GM19025 (cell line): ENCODE results near the gene ZBTB1.

Source experiments
- ATAC-seq: cut with Tn5 transposase; IDR thresholded peaks from one replicate; pipeline ENCODE4 v1.9.1; 2021; ENCODE audit warnings: mild to moderate bottlenecking, low read depth, moderate library complexity; ENCODE audit not compliant: unreplicated experiment

ZBTB1 gene, protein sequence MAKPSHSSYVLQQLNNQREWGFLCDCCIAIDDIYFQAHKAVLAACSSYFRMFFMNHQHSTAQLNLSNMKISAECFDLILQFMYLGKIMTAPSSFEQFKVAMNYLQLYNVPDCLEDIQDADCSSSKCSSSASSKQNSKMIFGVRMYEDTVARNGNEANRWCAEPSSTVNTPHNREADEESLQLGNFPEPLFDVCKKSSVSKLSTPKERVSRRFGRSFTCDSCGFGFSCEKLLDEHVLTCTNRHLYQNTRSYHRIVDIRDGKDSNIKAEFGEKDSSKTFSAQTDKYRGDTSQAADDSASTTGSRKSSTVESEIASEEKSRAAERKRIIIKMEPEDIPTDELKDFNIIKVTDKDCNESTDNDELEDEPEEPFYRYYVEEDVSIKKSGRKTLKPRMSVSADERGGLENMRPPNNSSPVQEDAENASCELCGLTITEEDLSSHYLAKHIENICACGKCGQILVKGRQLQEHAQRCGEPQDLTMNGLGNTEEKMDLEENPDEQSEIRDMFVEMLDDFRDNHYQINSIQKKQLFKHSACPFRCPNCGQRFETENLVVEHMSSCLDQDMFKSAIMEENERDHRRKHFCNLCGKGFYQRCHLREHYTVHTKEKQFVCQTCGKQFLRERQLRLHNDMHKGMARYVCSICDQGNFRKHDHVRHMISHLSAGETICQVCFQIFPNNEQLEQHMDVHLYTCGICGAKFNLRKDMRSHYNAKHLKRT

GRCh38 chr14:64504310-64504896 is at the start of gene ZBTB1:
TSS of gene ZBTB1 (plus strand) at chr14:64504770. CDS start at chr14:64521505, 16,735 bp downstream.
- peak; percentile 11 for ATAC-seq

DNA sequence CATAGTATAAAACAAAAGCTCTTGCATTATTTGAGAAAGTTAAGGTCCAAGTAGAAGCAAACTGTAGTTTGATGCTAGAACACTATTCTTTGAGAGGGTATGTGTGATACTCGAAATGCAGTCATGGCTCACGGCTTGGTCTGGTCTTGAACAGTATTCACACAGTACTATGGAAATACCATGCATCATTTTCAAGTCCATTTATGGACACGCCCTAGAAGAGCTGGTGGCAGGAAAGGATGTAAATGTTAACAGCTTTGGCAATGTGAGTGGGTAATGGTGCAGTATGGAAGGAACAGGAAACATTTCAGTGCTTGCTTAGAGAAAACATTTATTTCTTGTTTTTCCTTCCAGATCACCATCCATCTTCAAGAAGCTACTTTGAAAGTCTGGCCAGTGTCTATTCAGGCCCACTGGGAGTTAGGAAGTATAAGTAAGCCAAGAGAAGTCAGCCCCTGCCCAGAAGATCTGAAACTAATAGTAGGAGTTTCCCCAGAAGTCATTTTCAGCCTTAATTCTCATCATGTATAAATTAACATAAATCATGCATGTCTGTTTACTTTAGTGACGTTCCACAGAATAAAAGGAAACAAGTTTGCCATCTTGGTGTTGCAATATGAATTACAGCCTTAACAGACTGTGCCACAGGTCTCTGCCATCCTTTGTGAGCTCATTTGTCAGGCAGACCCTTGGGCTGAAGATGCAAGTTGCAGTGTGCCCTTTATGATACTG is 45.0 kb upstream of the ZBTB1 start:
- no peak for ATAC-seq

GRCh38 chr14:64461221-64461620 is 43.3 kb upstream of the ZBTB1 start:
- no peak for ATAC-seq

GRCh38 chr14:64463195-64463594 is 41.4 kb upstream of the ZBTB1 start:
- no peak for ATAC-seq

DNA sequence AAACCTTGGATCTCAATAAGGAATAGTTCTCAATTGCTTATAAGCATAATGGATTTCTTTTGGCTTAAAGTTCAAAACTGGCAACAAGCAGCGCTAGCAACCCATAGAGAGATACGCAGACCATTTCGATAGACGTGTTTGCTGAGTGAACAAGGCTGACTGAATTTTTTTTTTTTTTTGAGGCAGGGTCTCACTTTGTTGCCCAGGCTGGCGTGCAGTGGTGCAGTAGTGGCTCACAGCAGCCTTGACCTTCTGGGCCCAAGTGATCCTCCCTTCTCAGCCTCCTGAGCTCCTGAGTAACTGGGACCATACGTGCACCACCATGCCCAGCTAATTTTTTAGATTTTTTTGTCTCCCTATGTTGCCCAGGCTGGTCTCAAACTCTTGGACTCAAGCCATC is 40.7 kb upstream of the ZBTB1 start:
- ATAC-seq = no peak

DNA sequence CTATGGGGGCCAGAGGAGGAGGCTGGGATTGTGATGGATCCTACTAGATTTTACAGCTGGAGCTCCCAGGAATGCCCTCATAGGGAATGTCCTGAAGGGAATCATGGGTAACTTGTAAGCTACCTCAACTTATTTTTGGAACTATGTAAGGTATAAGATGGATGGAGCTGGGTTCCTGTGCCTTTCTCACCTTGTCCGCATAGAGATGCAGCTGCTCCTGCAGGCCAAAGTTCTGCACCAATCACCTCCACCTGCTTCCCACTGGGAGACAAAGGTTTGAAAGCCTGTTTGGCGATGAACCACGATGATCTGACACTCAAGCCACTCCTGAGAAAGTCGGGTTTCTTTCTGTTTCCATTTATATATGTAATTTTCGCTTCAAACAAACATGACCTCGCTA is 39.9 kb upstream of the ZBTB1 start:
- ATAC-seq = peak; percentile 2

GRCh38 chr14:64465191-64465822 is 39.3 kb upstream of the ZBTB1 start, which contains the start of gene AKAP5:
TSS of gene AKAP5 (plus strand) at chr14:64465499. CDS start at chr14:64468395, 2,896 bp downstream.
- ATAC-seq = peak; percentile 68

- ATAC-seq = no peak
These were observed 38.6 kb upstream of the ZBTB1 start for GRCh38 chr14:64465831-64466554.

DNA sequence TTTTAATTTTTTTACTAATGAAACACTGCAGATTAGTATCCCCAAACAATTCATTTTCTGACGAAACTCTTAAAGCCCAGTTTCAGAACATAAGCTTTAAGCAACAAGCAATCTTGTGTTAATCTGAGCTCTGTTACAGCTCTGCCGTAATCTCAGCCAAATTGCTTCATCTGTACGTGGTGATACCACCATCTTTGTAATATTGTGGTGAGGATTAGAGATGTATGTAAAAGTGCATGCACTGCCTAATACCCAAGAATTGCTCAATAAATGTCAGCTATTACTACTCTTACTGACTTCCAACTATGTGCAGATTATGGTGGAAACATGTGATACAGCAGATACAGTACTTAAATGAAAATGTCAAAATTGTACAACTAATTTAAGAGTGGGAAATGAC is 37.5 kb upstream of the ZBTB1 start:
- ATAC-seq = no peak

DNA sequence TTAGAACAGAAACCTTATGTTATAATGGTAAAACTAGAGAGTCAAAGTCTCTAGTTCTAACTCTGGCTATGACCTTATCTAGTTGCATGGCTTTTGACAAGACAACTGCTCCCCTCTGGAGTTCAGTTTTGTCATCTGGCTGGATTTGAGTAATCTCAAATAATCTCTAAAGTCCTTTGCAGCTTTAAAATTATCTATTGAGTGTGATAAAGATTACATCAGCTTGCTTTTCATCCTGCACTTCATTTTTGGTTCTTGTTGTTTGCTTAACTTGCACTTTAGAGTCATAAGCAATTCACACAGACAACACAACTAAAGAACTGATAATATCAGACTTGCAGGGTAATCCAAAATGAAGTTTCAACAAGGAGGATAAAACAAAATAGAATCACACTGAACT is 37.0 kb upstream of the ZBTB1 start:
- no peak for ATAC-seq

- no peak for ATAC-seq
These were observed 36.1 kb upstream of the ZBTB1 start for GRCh38 chr14:64468451-64468850.

GRCh38 chr14:64474041-64474440 is 30.5 kb upstream of the ZBTB1 start:
- ATAC-seq = no peak

GRCh38 chr14:64474698-64475097 is 29.9 kb upstream of the ZBTB1 start:
- no peak for ATAC-seq

DNA sequence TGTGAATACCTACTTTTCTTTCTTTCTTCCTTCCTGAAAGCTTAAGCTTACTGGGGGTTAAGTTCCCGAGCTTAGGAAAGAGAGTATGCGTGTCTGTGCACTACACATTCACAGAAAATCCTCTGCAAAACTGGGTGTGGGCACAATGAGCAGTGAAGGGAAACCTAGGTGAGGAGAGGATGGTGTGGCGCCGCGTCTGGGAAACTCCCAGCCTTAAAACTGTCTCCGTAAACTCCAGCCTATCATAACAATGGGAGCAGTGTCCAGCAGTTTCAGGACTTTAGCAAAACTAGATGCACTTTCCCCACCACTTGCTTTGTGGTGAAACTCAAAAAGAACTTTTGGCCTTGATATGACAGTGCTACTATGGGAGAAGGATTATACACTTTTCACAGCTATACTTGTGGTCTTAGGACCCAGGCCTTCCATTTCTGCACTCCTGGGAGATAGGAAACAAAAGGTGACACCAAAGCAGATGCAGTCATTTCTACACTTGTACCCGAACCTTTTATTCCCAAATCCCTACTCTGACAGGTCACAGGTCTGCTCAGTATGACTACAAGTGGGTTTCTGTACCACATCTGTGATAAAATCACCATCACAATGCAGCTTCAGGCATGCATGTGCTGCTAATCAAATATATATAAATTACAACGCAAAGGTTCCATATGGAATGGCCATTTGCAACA is 28.8 kb upstream of the ZBTB1 start:
- ATAC-seq = no peak

DNA sequence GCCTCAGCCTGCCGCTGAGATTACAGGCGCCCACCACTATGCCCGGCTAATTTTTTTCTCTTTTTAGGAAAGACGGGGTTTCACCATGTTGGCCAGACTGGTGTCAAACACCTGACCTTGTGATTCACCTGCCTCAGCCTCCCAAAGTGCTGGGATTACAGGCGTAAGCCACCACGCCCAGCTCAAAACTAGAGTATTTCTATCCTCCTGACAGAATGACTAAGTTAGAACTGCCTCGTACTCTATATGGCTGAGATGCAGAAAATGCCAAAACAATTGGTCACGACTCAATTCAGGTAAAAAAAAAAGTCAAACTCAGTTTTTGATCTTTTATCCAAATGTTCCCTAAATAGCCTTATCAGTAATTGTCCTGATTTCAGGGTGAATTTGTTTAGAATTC is 28.1 kb upstream of the ZBTB1 start:
- no peak for ATAC-seq

DNA sequence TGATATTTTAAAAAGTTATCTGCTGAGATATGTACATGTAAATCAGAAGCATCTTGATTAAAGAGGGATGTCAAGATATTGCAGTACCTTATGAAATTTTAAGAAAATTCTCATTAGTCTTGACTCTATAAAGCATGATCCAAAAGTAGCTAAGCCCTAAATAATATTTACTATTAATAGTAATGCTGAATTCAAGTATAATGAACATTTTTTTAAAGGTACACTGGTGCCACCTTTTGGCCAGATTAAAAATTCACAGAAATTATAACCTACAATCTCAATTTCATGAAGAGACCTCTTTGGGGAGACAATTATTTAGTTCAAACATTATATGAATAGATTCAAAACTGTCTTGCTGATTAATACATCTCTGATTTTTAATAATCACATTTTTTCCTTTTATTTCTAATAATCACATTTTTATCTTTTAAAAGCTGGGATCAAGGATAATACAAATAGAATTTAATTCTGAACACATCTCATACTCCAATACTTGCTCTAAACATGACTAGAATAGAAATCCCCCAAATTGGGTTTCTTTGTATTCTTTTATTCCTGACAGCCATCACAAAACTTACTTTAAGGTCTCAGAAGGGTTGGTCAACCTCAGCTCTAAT is 25.8 kb upstream of the ZBTB1 start:
- no peak for ATAC-seq

DNA sequence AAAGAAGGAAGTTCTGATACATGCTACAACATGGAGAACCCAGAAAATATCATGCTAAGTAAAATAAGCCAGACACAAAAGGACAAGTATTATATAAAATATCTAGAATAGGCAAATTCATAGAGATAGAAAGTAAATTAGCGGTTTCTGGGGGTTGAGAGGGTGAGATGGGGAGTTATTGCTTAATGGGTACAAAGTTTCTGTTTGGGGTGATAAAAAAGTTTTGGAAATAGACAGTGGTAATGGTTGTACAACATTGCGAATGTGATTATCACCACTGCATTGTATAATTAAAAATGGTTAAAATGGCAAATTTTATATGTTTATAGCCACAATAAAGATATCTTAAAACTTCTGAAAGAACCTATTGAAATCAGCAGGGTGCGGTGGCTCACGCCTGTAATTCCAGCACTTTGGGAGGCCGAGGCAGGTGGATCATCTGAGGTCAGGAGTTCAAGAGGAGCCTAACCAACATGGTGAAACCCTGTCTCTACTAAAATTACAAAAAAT is 15.9 kb upstream of the ZBTB1 start:
- ATAC-seq = no peak

- no peak for ATAC-seq
These were observed 12.9 kb upstream of the ZBTB1 start for GRCh38 chr14:64491637-64492036.
